ENCODE measurements around the gene NASP. TPM values are rescaled to one million over a fixed set of nuclear protein-coding genes. Genes with fewer than 3 reads are reported as not detected.

Gene NASP
- total and polyA plus RNA-seq, 2 of the 4 experiments (the other 2 are of a cell fraction): 56.6 to 124 TPM

GRCh38 chr1:45604239-45604638 lies 20.4 kb downstream of the NASP start:
- no peak overlapping the region for H3K56ac ChIP-seq (ENCODE audit: extremely low read depth, insufficient read depth, low read length)

More at GRCh38 chr1:45604239-45604638, 20.4 kb downstream of the NASP start:
- in situ Hi-C loops (cut with MboI; ENCODE audit: low sequenced_read_pairs): no loop called here
- no peak overlapping the region for H4K5ac ChIP-seq (ENCODE audit: low read depth, low read length)
- H2BK5ac ChIP-seq (ENCODE audit: low read depth, low read length, poor library complexity, severe bottlenecking): no peak overlapping the region
- no peak overlapping the region for H3K18ac ChIP-seq (ENCODE audit: low read depth, low read length)
- no CpG with 5 or more reads among the region's 2 CpGs for WGBS, 2 experiments (ENCODE audit: extremely low coverage in 2 of 2, insufficient read length in 1 of 2)
- peaks cover 5% of the 10 kb centered on the region; the same call in 1 of the 2 replicates for H3K9me1 ChIP-seq (ENCODE audit: insufficient read depth, low read length)
- dilution Hi-C loops (cut with HindIII; ENCODE audit: low sequenced_read_pairs, unreplicated experiment): no loop called here
- H2AK5ac ChIP-seq (ENCODE audit: low read depth, low read length): no peak overlapping the region
- peaks cover 5% of the 10 kb centered on the region for H4K20me1 ChIP-seq (ENCODE audit: insufficient read depth, low read length)
- TF ChIP-seq ELK1 (IDR thresholded peaks at IDR 0.05; ENCODE audit: borderline replicate concordance, low read depth, low read length): no peak
- no peak for TF ChIP-seq NFE2L2 (IDR thresholded peaks at IDR 0.05; ENCODE audit: low read depth, low read length)
- TF ChIP-seq POLR2A (IDR thresholded peaks at IDR 0.05; ENCODE audit: low read depth, low read length): no peak
- TF ChIP-seq MAZ (IDR thresholded peaks at IDR 0.05; ENCODE audit: borderline replicate concordance, low read depth, low read length): no peak
- TF ChIP-seq BHLHE40 (IDR thresholded peaks at IDR 0.05; ENCODE audit: low read depth, low read length): no peak
- TF ChIP-seq CHD1 (IDR thresholded peaks at IDR 0.05; ENCODE audit: low read depth, low read length): no peak
- TF ChIP-seq RAD21 (IDR thresholded peaks at IDR 0.05; ENCODE audit: low read length): no peak
- no peak for TF ChIP-seq MXI1 (IDR thresholded peaks at IDR 0.05; ENCODE audit: borderline replicate concordance, low read depth, low read length)
- TF ChIP-seq RCOR1 (IDR thresholded peaks at IDR 0.05; ENCODE audit: insufficient replicate concordance, low read length): no peak
- no peak for TF ChIP-seq FOS (IDR thresholded peaks at IDR 0.05; ENCODE audit: low read depth, low read length)
- no peak for TF ChIP-seq SMC3 (IDR thresholded peaks at IDR 0.05; ENCODE audit: low read depth, low read length)
- TF ChIP-seq CTCF (conservative IDR thresholded peaks at IDR 0.05; ENCODE audit: low read depth, low read length): no peak
- no peak for TF ChIP-seq CEBPB (IDR thresholded peaks at IDR 0.05; ENCODE audit: low read depth, low read length)
- H4K8ac ChIP-seq (ENCODE audit: low read depth in 2 of 2, low read length in 2 of 2): no peak overlapping the region
- no peak overlapping the region for H3K4ac ChIP-seq (ENCODE audit: low read depth, low read length)
- H2AK9ac ChIP-seq (replicated peaks; ENCODE audit: low read depth, low read length, poor library complexity): no peak overlapping the region
- intact Hi-C loops (cut with micrococcal nuclease): no loop called here
- 0 out of 2 replicates have a peak, but pooled peaks cover 2% of the 10 kb centered on the region for H3K4me1 ChIP-seq (ENCODE audit: control insufficient read depth, insufficient read depth, low read length)
- H2BK20ac ChIP-seq (ENCODE audit: low read depth, low read length): no peak overlapping the region
- H3K27me3 ChIP-seq (ENCODE audit: control insufficient read depth, insufficient read depth, low read length): no peaks in the 10 kb centered on the region
- peaks cover 14% of the 10 kb centered on the region for H3K36me3 ChIP-seq (ENCODE audit: control insufficient read depth, insufficient read depth, low read length)
- ChIA-PET POLR2A (ENCODE audit: unreplicated experiment) (no interaction called here), CTCF (interaction anchor here (0.5 kb wide), 1 partner anchor 248 kb away, joined by 3 read pairs; no protein-coding TSS in a partner anchor)
- no peak overlapping the region for H4K91ac ChIP-seq (ENCODE audit: insufficient read depth, low read depth, low read length)
- no peak overlapping the region for H3K27ac ChIP-seq (ENCODE audit: insufficient read depth, low read length)
- H2BK120ac ChIP-seq (ENCODE audit: low read depth, low read length): no peak overlapping the region
- H3K4me2 ChIP-seq (ENCODE audit: low read depth, low read length): no peak overlapping the region
- H2BK15ac ChIP-seq (ENCODE audit: low read depth, low read length): no peak overlapping the region
- H3K9me3 ChIP-seq (ENCODE audit: control insufficient read depth, insufficient read depth, low read length): no peaks in the 10 kb centered on the region
- H3K9ac ChIP-seq (ENCODE audit: low read depth, low read length): no peak overlapping the region
- H3K23ac ChIP-seq (ENCODE audit: low read depth, low read length): no peak overlapping the region
- no peak overlapping the region for H3K14ac ChIP-seq (replicated peaks; ENCODE audit: low read depth, low read length)
- H3K4me3 ChIP-seq (ENCODE audit: insufficient read depth, low read depth, low read length): no peak overlapping the region
- H3K79me1 ChIP-seq (ENCODE audit: low read depth in 1 of 2, low read length in 2 of 2): peaks cover 13 to 25% of the 10 kb centered on the region in 2 experiments
- no TSS peak for BruUV-seq (replicated peaks)
- no peak for DNase-seq
- ATAC-seq (ENCODE audit: low read depth): no peak
- no peak overlapping the region for H2AFZ ChIP-seq (replicated peaks; ENCODE audit: low read length, poor library complexity)
